ENCODE results near the gene GABRR2. TPM values are rescaled to one million over a fixed set of nuclear protein-coding genes. Genes with fewer than 3 reads are reported as not detected.

Gene GABRR2
- total and polyA plus RNA-seq, 2 experiments from 2014 or later, result 0.87 to 0.94 TPM

GRCh38 chr6:89209457-89209856, 105.6 kb downstream of the GABRR2 start:
- Histone ChIP-seq H3K4me2 (no peak overlapping the region), H3K9me2 (replicated peaks; ENCODE audit: insufficient read depth) (no peaks in the 10 kb centered on the region), H3K4me1 (ENCODE audit: insufficient read depth) (no peaks in the 10 kb centered on the region), H3K4me3 (no peak overlapping the region), H4K20me1 (ENCODE audit: insufficient read depth, poor library complexity, severe bottlenecking) (no peaks in the 10 kb centered on the region), H2AFZ (no peak overlapping the region), H3K9me3 (ENCODE audit: low read depth) (no peaks in the 10 kb centered on the region), H3K27ac (no peak overlapping the region), H3K79me2 (no peaks in the 10 kb centered on the region), H3K27me3 (no peaks in the 10 kb centered on the region), H3K36me3 (replicated peaks; ENCODE audit: insufficient read depth, low read depth) (no peaks in the 10 kb centered on the region)
- TF ChIP-seq EZH2 (IDR thresholded peaks at IDR 0.05; ENCODE audit: borderline replicate concordance) (no peak), EZH2phosphoT487 (IDR thresholded peaks at IDR 0.05; ENCODE audit: low read depth, severe bottlenecking, unreplicated experiment) (no peak), CTCF (IDR thresholded peaks at IDR 0.05; ENCODE audit: poor library complexity) (no peak)
- 91% methylated on average over 6 of the region's 6 CpGs for WGBS (ENCODE audit: low lambda C conversion rate, missing lambda C conversion rate)
- no peak for DNase-seq (ENCODE audit: low spot score)

- no peaks in the 10 kb centered on the region for H3K27me3 ChIP-seq
- no peak overlapping the region for H2AFZ ChIP-seq
- H3K9me3 ChIP-seq (ENCODE audit: low read depth), result no peaks in the 10 kb centered on the region
- TF ChIP-seq EZH2phosphoT487 (IDR thresholded peaks at IDR 0.05; ENCODE audit: low read depth, severe bottlenecking, unreplicated experiment), result no peak
- TF ChIP-seq CTCF (IDR thresholded peaks at IDR 0.05; ENCODE audit: poor library complexity), result no peak
- TF ChIP-seq EZH2 (IDR thresholded peaks at IDR 0.05; ENCODE audit: borderline replicate concordance), result no peak
- H3K4me3 ChIP-seq, result no peak overlapping the region
- H3K4me1 ChIP-seq (ENCODE audit: insufficient read depth), result no peaks in the 10 kb centered on the region
- H3K4me2 ChIP-seq, result no peak overlapping the region
- no peaks in the 10 kb centered on the region for H3K9me2 ChIP-seq (replicated peaks; ENCODE audit: insufficient read depth)
- H4K20me1 ChIP-seq (ENCODE audit: insufficient read depth, poor library complexity, severe bottlenecking), result no peaks in the 10 kb centered on the region
- no peaks in the 10 kb centered on the region for H3K36me3 ChIP-seq (replicated peaks; ENCODE audit: insufficient read depth, low read depth)
- WGBS (ENCODE audit: low lambda C conversion rate, missing lambda C conversion rate), result 88% methylated on average over 4 of the region's 4 CpGs
- no peak overlapping the region for H3K27ac ChIP-seq
- DNase-seq (ENCODE audit: low spot score), result no peak
- no peaks in the 10 kb centered on the region for H3K79me2 ChIP-seq
Measured at GRCh38 chr6:89208551-89208950, 106.5 kb downstream of the GABRR2 start.

Other genes starting within 250 kb of the GABRR2 start
- 159 and 181 TPM in 2 replicates for gene PNRC1, start 234.5 kb downstream of the GABRR2 start, total RNA-seq
- gene PNRC1, start 234.5 kb downstream of the GABRR2 start, polyA plus RNA-seq, result 226 and 234 TPM in 2 replicates
- gene SRSF12, start 197.2 kb downstream of the GABRR2 start, total RNA-seq, result 5.7 and 7.3 TPM in 2 replicates
- gene SRSF12, start 197.2 kb downstream of the GABRR2 start, polyA plus RNA-seq, result 5.6 and 7.6 TPM in 2 replicates
- gene PM20D2, start 169.2 kb downstream of the GABRR2 start, total RNA-seq, result 20.8 and 25.3 TPM in 2 replicates
- 8.7 and 9.5 TPM in 2 replicates for gene PM20D2, start 169.2 kb downstream of the GABRR2 start, polyA plus RNA-seq
- 0.27 TPM in 1 of 2 replicates, not detected in the other for gene GABRR1, start 97.9 kb downstream of the GABRR2 start, total RNA-seq
- 0.60 TPM in 1 of 2 replicates, not detected in the other for gene GABRR1, start 97.9 kb downstream of the GABRR2 start, polyA plus RNA-seq
- 64.1 and 68.1 TPM in 2 replicates for gene UBE2J1, start 37.4 kb upstream of the GABRR2 start, total RNA-seq
- 37.3 and 44.7 TPM in 2 replicates for gene UBE2J1, start 37.4 kb upstream of the GABRR2 start, polyA plus RNA-seq
- 22.5 and 28.1 TPM in 2 replicates for gene RRAGD, start 97.0 kb upstream of the GABRR2 start, total RNA-seq
- 9.4 and 11.8 TPM in 2 replicates for gene RRAGD, start 97.0 kb upstream of the GABRR2 start, polyA plus RNA-seq
- gene ANKRD6, start 117.9 kb upstream of the GABRR2 start, total RNA-seq, result 20.9 and 30.2 TPM in 2 replicates
- gene ANKRD6, start 117.9 kb upstream of the GABRR2 start, polyA plus RNA-seq, result 9.3 and 12.2 TPM in 2 replicates